T-helper 2 cell treated with Interferon-gamma antibody and Interleukin-4, amounts not matched to agents 5 μg/mL and 100 μg/mL, for 36 hours (primary cell): Measurements from ENCODE around the gene CDH23.

Experiments used
- DNase-seq: peaks from one replicate; pipeline ENCODE4 v3.0.0; 2021; ENCODE audit warnings: low spot score
- H3K27ac Mint-ChIP-seq: one replicate; pipeline ENCODE4 v1.8.0; 2021; ENCODE audit warnings: mild to moderate bottlenecking, mixed read lengths
- H3K27me3 Mint-ChIP-seq: one replicate; pipeline ENCODE4 v1.8.0; 2021; ENCODE audit warnings: low read depth, mixed read lengths
- H3K36me3 Mint-ChIP-seq: one replicate; pipeline ENCODE4 v1.8.0; 2021; ENCODE audit warnings: low read depth, mixed read lengths
- H3K4me1 Mint-ChIP-seq: one replicate; pipeline ENCODE4 v1.8.0; 2021; ENCODE audit warnings: low read depth, mixed read lengths
- H3K4me3 Mint-ChIP-seq: one replicate; pipeline ENCODE4 v1.8.0; 2022; ENCODE audit warnings: mild to moderate bottlenecking, moderate library complexity, mixed read lengths
- H3K9me3 Mint-ChIP-seq: one replicate; pipeline ENCODE4 v1.8.0; 2021; ENCODE audit warnings: mixed read lengths

CDH23 gene

DNA sequence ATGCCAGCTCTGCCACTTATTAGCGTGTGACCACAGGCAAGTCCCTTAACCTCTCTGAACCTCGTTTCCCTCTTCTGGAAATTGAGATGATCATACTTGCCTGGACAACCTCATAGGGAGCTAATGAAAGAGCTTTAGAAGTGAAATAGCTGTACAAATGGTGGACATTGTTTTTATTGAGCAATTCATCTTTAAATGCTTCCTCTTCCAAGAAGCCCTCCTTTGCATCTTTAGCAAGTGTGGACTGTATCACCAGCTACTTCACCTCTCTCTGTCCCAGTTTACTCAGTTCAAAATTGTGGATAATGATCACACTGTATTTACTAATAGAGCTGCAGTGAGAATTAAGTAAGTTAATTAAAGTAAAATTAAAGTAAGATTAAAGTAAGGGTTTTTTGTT, 61.7 kb downstream of the CDH23 start:
- H3K4me3 Mint-ChIP-seq, result no peak overlapping the region
- H3K36me3 Mint-ChIP-seq, result no peaks in the 10 kb centered on the region
- DNase-seq, result no peak
- no peak overlapping the region for H3K27ac Mint-ChIP-seq
- no peaks in the 10 kb centered on the region for H3K27me3 Mint-ChIP-seq
- H3K9me3 Mint-ChIP-seq, result no peaks in the 10 kb centered on the region
- no peaks in the 10 kb centered on the region for H3K4me1 Mint-ChIP-seq

GRCh38 chr10:71459513-71459912, 62.8 kb downstream of the CDH23 start:
- no peaks in the 10 kb centered on the region for H3K9me3 Mint-ChIP-seq

GRCh38 chr10:71460615-71461014, 63.9 kb downstream of the CDH23 start:
- H3K4me1 Mint-ChIP-seq, result no peaks in the 10 kb centered on the region
- H3K36me3 Mint-ChIP-seq, result no peaks in the 10 kb centered on the region

More at GRCh38 chr10:71459513-71459912, 62.8 kb downstream of the CDH23 start:
- Mint-ChIP-seq H3K4me3 (no peak overlapping the region), H3K4me1 (no peaks in the 10 kb centered on the region), H3K27ac (no peak overlapping the region), H3K36me3 (no peaks in the 10 kb centered on the region), H3K27me3 (no peaks in the 10 kb centered on the region)
- DNase-seq, result no peak

GRCh38 chr10:71461457-71461856, 64.7 kb downstream of the CDH23 start:
- Mint-ChIP-seq H3K4me3 (no peak overlapping the region), H3K27me3 (no peaks in the 10 kb centered on the region), H3K27ac (no peak overlapping the region), H3K9me3 (no peaks in the 10 kb centered on the region), H3K36me3 (no peaks in the 10 kb centered on the region), H3K4me1 (no peaks in the 10 kb centered on the region)
- DNase-seq, result no peak

More at GRCh38 chr10:71460615-71461014, 63.9 kb downstream of the CDH23 start:
- Mint-ChIP-seq H3K27me3 (no peaks in the 10 kb centered on the region), H3K27ac (no peak overlapping the region), H3K9me3 (no peaks in the 10 kb centered on the region), H3K4me3 (no peak overlapping the region)
- no peak for DNase-seq

DNA sequence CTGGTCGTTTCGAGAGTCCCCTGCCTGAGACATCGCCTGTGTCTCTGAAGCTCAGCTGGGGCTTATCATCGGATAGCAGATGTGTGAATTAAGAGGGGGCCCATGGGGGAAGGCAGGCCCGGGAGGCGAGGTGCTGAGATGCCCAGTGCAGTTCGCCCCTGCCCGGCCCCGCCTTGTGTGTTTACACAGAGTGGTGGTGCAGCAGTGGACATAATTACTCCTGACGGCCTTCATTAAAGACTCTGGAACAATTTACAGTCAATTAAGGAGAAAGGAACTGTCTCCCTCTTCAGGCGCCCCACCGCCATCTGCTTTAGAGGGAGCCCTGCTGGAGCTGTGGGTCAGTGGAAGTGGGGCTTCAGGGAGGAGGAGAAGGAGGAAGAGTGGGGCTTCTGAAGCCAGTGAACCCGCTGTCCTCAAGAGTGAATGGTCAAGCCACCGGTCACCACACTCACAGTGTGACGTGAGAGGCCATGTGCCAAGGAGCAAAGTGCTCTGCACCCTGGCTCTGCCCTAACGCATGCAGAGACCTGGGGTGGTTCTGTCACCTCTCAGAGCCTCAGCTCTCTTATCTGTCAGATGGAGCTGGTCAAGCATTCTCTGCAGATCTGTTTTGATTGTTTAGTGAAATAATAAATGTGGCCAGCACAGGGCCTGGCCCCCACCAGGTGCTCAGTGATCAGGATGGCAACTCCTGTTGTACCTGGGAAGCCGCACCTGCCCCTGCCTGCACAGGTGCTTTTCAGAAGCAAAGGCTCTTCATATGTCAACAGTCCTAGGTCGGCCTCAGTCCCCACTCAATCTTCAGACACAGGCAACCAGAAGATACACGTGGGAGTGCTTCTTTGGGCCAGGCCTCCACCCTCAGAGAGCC, 65.6 kb downstream of the CDH23 start:
- Mint-ChIP-seq H3K36me3 (no peaks in the 10 kb centered on the region), H3K27ac (no peak overlapping the region), H3K27me3 (no peaks in the 10 kb centered on the region), H3K4me1 (no peaks in the 10 kb centered on the region), H3K4me3 (no peak overlapping the region), H3K9me3 (no peaks in the 10 kb centered on the region)
- no peak for DNase-seq

- no peaks in the 10 kb centered on the region for H3K4me1 Mint-ChIP-seq
- H3K27me3 Mint-ChIP-seq, result no peaks in the 10 kb centered on the region
- no peak for DNase-seq
- H3K36me3 Mint-ChIP-seq, result no peaks in the 10 kb centered on the region
- no peak overlapping the region for H3K27ac Mint-ChIP-seq
- no peak overlapping the region for H3K4me3 Mint-ChIP-seq
- no peaks in the 10 kb centered on the region for H3K9me3 Mint-ChIP-seq
These were observed 66.4 kb downstream of the CDH23 start for GRCh38 chr10:71463111-71463510.

DNA sequence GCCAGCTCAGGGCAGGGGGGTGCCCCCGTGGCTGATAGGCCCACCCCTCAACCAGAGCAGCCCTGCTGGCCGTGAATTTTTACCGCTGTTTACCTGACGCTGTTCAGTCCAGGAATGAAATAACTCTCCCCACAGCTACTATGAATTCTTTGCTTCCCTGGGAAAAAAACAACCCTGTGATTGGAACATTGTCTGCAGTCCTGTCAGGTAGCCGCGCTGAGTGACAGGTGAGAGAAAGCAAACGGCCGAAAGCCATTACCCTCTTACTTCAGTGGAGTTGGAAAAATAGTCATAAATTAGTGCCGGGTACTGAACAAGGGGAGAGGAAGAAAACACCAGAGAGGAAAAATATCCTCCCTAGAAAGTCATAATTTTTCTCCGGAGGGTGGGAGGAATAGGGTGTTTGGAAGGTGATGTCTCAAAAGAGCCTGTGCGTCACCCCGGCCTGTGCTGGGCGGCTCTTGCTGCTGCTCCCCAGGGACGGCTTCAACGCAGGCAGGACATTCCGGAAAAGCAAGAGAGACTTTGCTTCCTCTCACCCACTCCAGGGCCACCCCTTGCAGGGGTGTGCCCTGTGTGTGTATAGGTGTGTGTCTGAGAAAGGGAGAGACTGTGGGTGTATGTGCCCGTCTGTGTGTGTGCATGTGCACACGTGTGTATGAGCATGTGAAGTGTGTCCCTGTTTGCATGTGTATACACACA, 69.0 kb downstream of the CDH23 start:
- DNase-seq, result no peak
- no peaks in the 10 kb centered on the region for H3K27me3 Mint-ChIP-seq
- H3K4me3 Mint-ChIP-seq, result no peak overlapping the region
- H3K36me3 Mint-ChIP-seq, result no peaks in the 10 kb centered on the region
- no peaks in the 10 kb centered on the region for H3K9me3 Mint-ChIP-seq
- no peaks in the 10 kb centered on the region for H3K4me1 Mint-ChIP-seq
- no peak overlapping the region for H3K27ac Mint-ChIP-seq

DNA sequence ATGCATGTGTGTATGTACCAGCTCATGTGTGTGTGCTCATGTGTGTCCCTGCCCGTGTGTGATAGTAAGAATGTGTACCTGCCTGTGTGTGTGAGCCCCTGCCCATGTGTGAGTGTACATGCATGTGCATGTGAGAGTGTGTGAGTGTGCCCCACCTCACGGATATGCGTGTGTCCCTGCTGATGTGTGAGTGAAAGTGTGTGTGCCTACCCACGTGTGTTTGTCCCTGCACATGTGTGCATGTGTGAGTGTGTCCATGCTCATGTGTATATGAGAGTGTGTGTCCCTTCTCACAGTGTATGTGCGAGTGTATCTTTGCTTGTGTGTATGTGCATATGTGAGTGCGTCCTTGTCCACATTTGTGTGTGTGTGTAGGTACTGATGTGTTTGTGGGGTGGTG, 69.6 kb downstream of the CDH23 start:
- H3K9me3 Mint-ChIP-seq, result no peaks in the 10 kb centered on the region
- H3K27me3 Mint-ChIP-seq, result no peaks in the 10 kb centered on the region
- H3K27ac Mint-ChIP-seq, result no peak overlapping the region
- no peak for DNase-seq
- H3K36me3 Mint-ChIP-seq, result no peaks in the 10 kb centered on the region
- H3K4me3 Mint-ChIP-seq, result no peak overlapping the region
- H3K4me1 Mint-ChIP-seq, result no peaks in the 10 kb centered on the region

- no peaks in the 10 kb centered on the region for H3K9me3 Mint-ChIP-seq
- H3K4me1 Mint-ChIP-seq, result no peaks in the 10 kb centered on the region
- no peaks in the 10 kb centered on the region for H3K36me3 Mint-ChIP-seq
- no peak overlapping the region for H3K27ac Mint-ChIP-seq
- no peaks in the 10 kb centered on the region for H3K27me3 Mint-ChIP-seq
- no peak overlapping the region for H3K4me3 Mint-ChIP-seq
- DNase-seq, result no peak
These were observed 70.4 kb downstream of the CDH23 start for GRCh38 chr10:71467161-71467560.

GRCh38 chr10:71467569-71468362, 71.0 kb downstream of the CDH23 start:
- no peaks in the 10 kb centered on the region for H3K36me3 Mint-ChIP-seq
- no peaks in the 10 kb centered on the region for H3K27me3 Mint-ChIP-seq
- H3K4me1 Mint-ChIP-seq, result no peaks in the 10 kb centered on the region
- no peak overlapping the region for H3K4me3 Mint-ChIP-seq
- no peak overlapping the region for H3K27ac Mint-ChIP-seq
- H3K9me3 Mint-ChIP-seq, result no peaks in the 10 kb centered on the region
- no peak for DNase-seq

DNA sequence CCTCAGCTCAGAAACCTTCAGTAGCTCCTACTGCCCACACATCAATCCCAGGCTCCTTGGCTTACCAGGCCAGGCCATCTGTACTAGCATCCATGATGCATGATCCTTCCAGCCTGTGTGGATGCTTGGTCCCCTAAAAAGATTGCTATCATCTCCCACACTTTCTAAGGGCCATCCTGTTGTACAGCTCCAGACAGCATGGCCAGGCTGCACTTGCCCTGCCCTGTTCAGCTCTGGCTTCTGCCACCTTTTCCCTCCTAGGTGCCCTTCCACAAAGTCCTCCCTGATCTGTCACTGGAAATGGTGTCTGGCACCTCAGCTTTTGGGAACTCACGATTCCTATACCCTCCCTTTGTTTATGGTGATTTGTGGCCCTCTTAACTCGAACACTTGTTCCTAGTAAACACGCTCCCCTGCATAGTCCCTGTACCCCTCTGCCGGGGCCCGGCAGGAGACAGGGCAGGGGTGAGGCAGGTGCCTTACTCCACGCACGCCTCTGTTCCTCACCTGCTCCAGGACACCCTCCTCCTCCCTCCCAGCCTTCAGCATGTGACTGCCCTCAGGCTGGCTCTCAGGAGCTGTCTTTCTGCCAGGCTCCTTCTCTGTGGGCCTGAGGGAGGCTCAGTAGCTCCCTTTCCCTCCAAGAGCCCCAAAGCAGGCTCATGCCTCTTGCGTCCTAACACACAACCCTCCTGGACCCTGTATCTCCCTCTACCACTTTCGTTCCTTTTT, 71.8 kb downstream of the CDH23 start:
- Mint-ChIP-seq H3K27me3 (no peaks in the 10 kb centered on the region), H3K36me3 (no peaks in the 10 kb centered on the region), H3K27ac (no peak overlapping the region), H3K9me3 (no peaks in the 10 kb centered on the region), H3K4me3 (no peak overlapping the region), H3K4me1 (no peaks in the 10 kb centered on the region)
- no peak for DNase-seq

GRCh38 chr10:71471006-71471405, 74.3 kb downstream of the CDH23 start:
- H3K4me1 Mint-ChIP-seq, result no peaks in the 10 kb centered on the region
- no peaks in the 10 kb centered on the region for H3K27me3 Mint-ChIP-seq
- DNase-seq, result no peak
- no peaks in the 10 kb centered on the region for H3K36me3 Mint-ChIP-seq
- H3K4me3 Mint-ChIP-seq, result no peak overlapping the region
- no peak overlapping the region for H3K27ac Mint-ChIP-seq
- no peaks in the 10 kb centered on the region for H3K9me3 Mint-ChIP-seq

- Mint-ChIP-seq H3K36me3 (no peaks in the 10 kb centered on the region), H3K27ac (no peak overlapping the region), H3K4me1 (no peaks in the 10 kb centered on the region), H3K9me3 (no peaks in the 10 kb centered on the region), H3K27me3 (no peaks in the 10 kb centered on the region), H3K4me3 (no peak overlapping the region)
- no peak for DNase-seq
These were observed 75.2 kb downstream of the CDH23 start for GRCh38 chr10:71471957-71472365.
